Body of pancreas (tissue), 4 donors: Measurements from ENCODE around the gene PILRA.

Experiments used
- POLR2A ChIP-seq, 3 donors: fragments of 450-650 bp; IDR thresholded peaks; one replicate each; pipeline ENCODE4 v1.6.1; 2016; ENCODE audit warnings: antibody characterized with exemption in 3 of 3, mild to moderate bottlenecking in 2 of 3
- TF ChIP-seq, protein P1 (sequence below), 7 experiments: fragments of 450-650 bp in 4 of 7; fragments of 200-600 bp in 3 of 7; sonication (generic) in 3 of 7; IDR thresholded peaks; one replicate each; pipeline ENCODE4 v1.5.1; 2016 to 2019; ENCODE audit warnings: antibody characterized with exemption in 7 of 7

DNA sequence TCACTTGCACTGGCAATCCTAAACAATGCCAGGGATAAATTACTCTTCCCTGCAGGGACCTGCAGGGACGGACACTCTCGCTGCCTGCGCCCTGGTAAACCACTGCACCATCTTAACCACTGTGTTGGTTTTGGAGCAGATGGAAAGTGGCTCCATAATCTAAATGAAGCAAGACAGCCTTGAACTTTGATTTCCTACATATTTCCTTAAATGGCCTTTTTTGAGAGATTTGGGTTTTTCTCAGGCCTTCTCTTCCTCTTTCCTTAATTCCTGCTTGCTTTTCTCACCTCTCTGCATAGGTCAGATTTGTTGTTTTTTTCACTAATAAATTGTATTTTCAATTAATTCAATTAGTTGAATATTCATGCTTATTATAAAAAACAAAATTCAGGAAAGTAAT is 2.8 kb downstream of the PILRA start:
- TF ChIP-seq, protein P1, sequence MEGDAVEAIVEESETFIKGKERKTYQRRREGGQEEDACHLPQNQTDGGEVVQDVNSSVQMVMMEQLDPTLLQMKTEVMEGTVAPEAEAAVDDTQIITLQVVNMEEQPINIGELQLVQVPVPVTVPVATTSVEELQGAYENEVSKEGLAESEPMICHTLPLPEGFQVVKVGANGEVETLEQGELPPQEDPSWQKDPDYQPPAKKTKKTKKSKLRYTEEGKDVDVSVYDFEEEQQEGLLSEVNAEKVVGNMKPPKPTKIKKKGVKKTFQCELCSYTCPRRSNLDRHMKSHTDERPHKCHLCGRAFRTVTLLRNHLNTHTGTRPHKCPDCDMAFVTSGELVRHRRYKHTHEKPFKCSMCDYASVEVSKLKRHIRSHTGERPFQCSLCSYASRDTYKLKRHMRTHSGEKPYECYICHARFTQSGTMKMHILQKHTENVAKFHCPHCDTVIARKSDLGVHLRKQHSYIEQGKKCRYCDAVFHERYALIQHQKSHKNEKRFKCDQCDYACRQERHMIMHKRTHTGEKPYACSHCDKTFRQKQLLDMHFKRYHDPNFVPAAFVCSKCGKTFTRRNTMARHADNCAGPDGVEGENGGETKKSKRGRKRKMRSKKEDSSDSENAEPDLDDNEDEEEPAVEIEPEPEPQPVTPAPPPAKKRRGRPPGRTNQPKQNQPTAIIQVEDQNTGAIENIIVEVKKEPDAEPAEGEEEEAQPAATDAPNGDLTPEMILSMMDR (IDR thresholded peaks at IDR 0.05) = no peak
- no peak for TF ChIP-seq POLR2A (IDR thresholded peaks at IDR 0.05)
